HCT116 (cell line): Measurements from ENCODE around the gene NSUN2. TPM values are rescaled to one million over a fixed set of nuclear protein-coding genes. Genes with fewer than 3 reads are reported as not detected.

Experiments used
- ATAC-seq: fragments of 200-7000 bp; cut with Tn5 transposase; 2 replicates; pipeline ENCODE4 v1.9.1; 2020; ENCODE audit warnings: mild to moderate bottlenecking, moderate library complexity
- BruUV-seq: library from RNA; stranded (reverse); fragments of 400-500 nt; replicated peaks from 2 replicates; lab custom pipeline; 2021; lab: Mats Ljungman, UMichigan
- CTCF ChIA-PET: fragments of 300-600 bp; sonication (Branson Sonifier 250); formaldehyde crosslinking; loops from one replicate; lab custom pipeline; 2021; ENCODE audit warnings: antibody characterized with exemption; lab: Charles Lee
- POLR2A ChIA-PET: fragments of 300-600, 350-600 bp; sonication (Branson Sonifier 250); formaldehyde crosslinking; loops from one replicate; lab custom pipeline; 2021; ENCODE audit warnings: antibody characterized with exemption; lab: Charles Lee
- RAD21 ChIA-PET, 2 experiments: fragments of 300-600 bp; sonication (Branson Sonifier 250); formaldehyde crosslinking; loops; one replicate each; lab custom pipeline; 2023; ENCODE audit warnings: low total read pairs in 2 of 2; ENCODE audit not compliant: uncharacterized antibody in 2 of 2, unreplicated experiment in 2 of 2, low non-redundant PET in 1 of 2; lab: Charles Lee
- DNase-seq: peaks from one replicate; pipeline ENCODE4 v3.0.0-alpha.2; 2010; ENCODE audit warnings: low read depth, low spot score
- H2AFZ ChIP-seq: fragments of 200-600 bp; shearing (Covaris generic), sonication (generic); 2 replicates; pipeline ENCODE4 v1.6.1; 2017; ENCODE audit warnings: low read depth, mixed run types, mixed read lengths, antibody characterized with exemption, low read length; ENCODE audit not compliant: poor library complexity, severe bottlenecking
- H3K27ac ChIP-seq: 2 replicates; pipeline ENCODE4 v1.5.1; 2012; ENCODE audit warnings: low read depth, low read length
- H3K27me3 ChIP-seq: fragments of 200-600 bp; sonication (generic); 2 replicates; pipeline ENCODE4 v1.6.1; 2016; ENCODE audit warnings: mixed run types, low read length, mixed read lengths; ENCODE audit not compliant: insufficient read depth
- H3K36me3 ChIP-seq, 2 experiments: fragments of 200-500 bp in 1 of 2; fragments of 200-600 bp in 1 of 2; sonication (Bioruptor generic) in 1 of 2; sonication (generic) in 1 of 2; 2 replicates each; pipeline versions ENCODE4 v1.5.1 to v1.6.1; 2014 to 2016; ENCODE audit warnings: low read length in 2 of 2, inconsistent platforms in 1 of 2, mixed read lengths in 1 of 2, mixed run types in 1 of 2; ENCODE audit not compliant: insufficient read depth in 2 of 2, control insufficient read depth in 1 of 2
- H3K4me1 ChIP-seq, 2 experiments: fragments of 200-600 bp in 1 of 2; sonication (generic) in 1 of 2; 2 replicates each; pipeline versions ENCODE4 v1.5.1 to v1.6.1; 2012 to 2017; ENCODE audit warnings: low read length in 2 of 2, inconsistent platforms in 1 of 2, mild to moderate bottlenecking in 1 of 2, mixed read lengths in 1 of 2, mixed run types in 1 of 2, moderate library complexity in 1 of 2; ENCODE audit not compliant: insufficient read depth in 2 of 2, control insufficient read depth in 1 of 2
- H3K4me2 ChIP-seq: fragments of 200-600 bp; sonication (generic); 2 replicates; pipeline ENCODE4 v1.6.1; 2017; ENCODE audit warnings: mixed run types, low read length, mixed read lengths
- H3K4me3 ChIP-seq, 2 experiments: fragments of 200-600 bp in 1 of 2; sonication (generic) in 1 of 2; replicated peaks in 1 of 2; 2 replicates each; pipeline ENCODE4 v1.5.1; 2011 to 2016; ENCODE audit warnings: low read length in 2 of 2, control low read depth in 1 of 2, low read depth in 1 of 2, mild to moderate bottlenecking in 1 of 2, mixed read lengths in 1 of 2, mixed run types in 1 of 2
- H3K79me2 ChIP-seq: fragments of 200-600 bp; sonication (generic); 2 replicates; pipeline ENCODE4 v1.6.1; 2017; ENCODE audit warnings: mild to moderate bottlenecking, mixed run types, low read length, moderate library complexity, mixed read lengths; ENCODE audit not compliant: insufficient read depth
- H3K9ac ChIP-seq: fragments of 200-600 bp; sonication (generic); 2 replicates; pipeline ENCODE4 v1.6.1; 2016; ENCODE audit warnings: low read length, mixed read lengths
- H3K9me2 ChIP-seq: fragments of 200-600 bp; sonication (generic), shearing (Covaris generic); 2 replicates; pipeline ENCODE4 v1.6.1; 2017; ENCODE audit warnings: mixed run types, mild to moderate bottlenecking, moderate library complexity; ENCODE audit not compliant: insufficient read depth
- H3K9me3 ChIP-seq, 2 experiments: fragments of 200-500 bp in 1 of 2; fragments of 200-600 bp in 1 of 2; sonication (Bioruptor generic) in 1 of 2; sonication (generic) in 1 of 2; 2 replicates each; pipeline ENCODE4 v1.6.1; 2014 to 2017; ENCODE audit warnings: low read length in 2 of 2, mixed read lengths in 2 of 2, inconsistent platforms in 1 of 2, low read depth in 1 of 2, mild to moderate bottlenecking in 1 of 2, mixed run types in 1 of 2, moderate library complexity in 1 of 2; ENCODE audit not compliant: control insufficient read depth in 1 of 2, insufficient read depth in 1 of 2
- H4K20me1 ChIP-seq: fragments of 200-600 bp; sonication (generic), shearing (Covaris generic); 2 replicates; pipeline ENCODE4 v1.6.1; 2017; ENCODE audit warnings: mixed run types, mild to moderate bottlenecking, moderate library complexity; ENCODE audit not compliant: insufficient read depth
- CEBPB ChIP-seq: IDR thresholded peaks from 2 replicates; pipeline ENCODE4 v1.6.1; 2012; ENCODE audit warnings: low read depth
- EGR1 ChIP-seq: IDR thresholded peaks from 2 replicates; pipeline ENCODE4 v1.6.1; 2012; ENCODE audit warnings: low read depth
- EZH2 ChIP-seq: fragments of 200-600 bp; sonication (generic); IDR thresholded peaks from 2 replicates; pipeline ENCODE4 v1.6.1; 2017; ENCODE audit warnings: antibody characterized with exemption, mixed run types
- EZH2phosphoT487 ChIP-seq: fragments of 200-600 bp; IDR thresholded peaks from 2 replicates; pipeline ENCODE4 v1.6.1; 2018; ENCODE audit warnings: antibody characterized with exemption, borderline replicate concordance
- FOSL1 ChIP-seq: IDR thresholded peaks from 2 replicates; pipeline ENCODE4 v1.6.1; 2012; ENCODE audit warnings: low read depth
- JUND ChIP-seq: IDR thresholded peaks from 2 replicates; pipeline ENCODE4 v1.6.1; 2012
- MAX ChIP-seq: IDR thresholded peaks from 2 replicates; pipeline ENCODE4 v1.6.1; 2012
- POLR2A ChIP-seq: IDR thresholded peaks from 2 replicates; pipeline ENCODE4 v1.7.0; 2011; ENCODE audit warnings: borderline replicate concordance; ENCODE audit not compliant: insufficient read depth, insufficient read length; ENCODE audit errors: extremely low read depth
- POLR2AphosphoS5 ChIP-seq: IDR thresholded peaks from 2 replicates; pipeline ENCODE4 v1.6.1; 2011; ENCODE audit warnings: mild to moderate bottlenecking, low read depth, low read length, moderate library complexity
- REST ChIP-seq: IDR thresholded peaks from 2 replicates; pipeline ENCODE4 v1.6.1; 2012; ENCODE audit warnings: low read depth
- SIN3A ChIP-seq: IDR thresholded peaks from 2 replicates; pipeline ENCODE4 v1.6.1; 2012; ENCODE audit warnings: low read depth
- SP1 ChIP-seq: IDR thresholded peaks from 2 replicates; pipeline ENCODE4 v1.6.1; 2012; ENCODE audit warnings: low read depth
- SRF ChIP-seq: IDR thresholded peaks from 2 replicates; pipeline ENCODE4 v1.6.1; 2012; ENCODE audit warnings: low read depth
- TCF7L2 ChIP-seq: IDR thresholded peaks from 2 replicates; pipeline ENCODE4 v1.7.0; 2011; ENCODE audit warnings: borderline replicate concordance, inconsistent platforms; ENCODE audit not compliant: insufficient read depth, insufficient read length; ENCODE audit errors: extremely low read depth
- ZBTB33 ChIP-seq: IDR thresholded peaks from 2 replicates; pipeline ENCODE4 v1.6.1; 2011; ENCODE audit warnings: mild to moderate bottlenecking, low read length, moderate library complexity; ENCODE audit not compliant: insufficient replicate concordance; ENCODE audit errors: extremely low read depth
- intact Hi-C: fragments of 100-400 bp; cut with micrococcal nuclease; formaldehyde crosslinking; loops from 2 replicates; pipeline ENCODE4 v1.10.0; 2022
- total RNA-seq: library from RNA; stranded (reverse); gene quantifications from one replicate; pipeline ENCODE4 v1.2.1, GENCODE V29; 2021; ENCODE audit not compliant: unreplicated experiment
- TF ChIP-seq, protein P1 (sequence below): IDR thresholded peaks from 2 replicates; pipeline ENCODE4 v1.6.1; 2012

The NSUN2 gene
- total RNA-seq, 1 experiment from 2014 or later, result 101 TPM

DNA sequence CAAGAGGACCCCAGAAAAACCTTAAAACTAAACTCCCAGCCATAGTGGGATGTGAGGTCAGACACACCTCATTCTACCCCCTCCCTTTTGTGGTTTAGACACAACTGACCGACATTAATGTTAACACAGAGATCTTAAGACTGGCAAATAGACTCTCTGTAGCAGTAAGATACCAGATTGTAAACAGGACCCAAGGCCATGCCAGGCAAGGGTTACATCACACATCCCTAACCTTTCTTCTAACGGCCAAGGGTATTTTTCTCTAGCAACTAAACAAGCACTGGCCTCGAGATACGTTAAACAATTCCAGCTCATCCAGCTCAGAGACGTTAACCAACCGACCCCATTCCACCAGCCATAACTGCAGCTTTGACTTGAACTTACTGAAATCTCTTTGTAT is 38.8 kb downstream of the NSUN2 start (continued):
- TF ChIP-seq EZH2 (no peak), FOSL1 (no peak)

DNA sequence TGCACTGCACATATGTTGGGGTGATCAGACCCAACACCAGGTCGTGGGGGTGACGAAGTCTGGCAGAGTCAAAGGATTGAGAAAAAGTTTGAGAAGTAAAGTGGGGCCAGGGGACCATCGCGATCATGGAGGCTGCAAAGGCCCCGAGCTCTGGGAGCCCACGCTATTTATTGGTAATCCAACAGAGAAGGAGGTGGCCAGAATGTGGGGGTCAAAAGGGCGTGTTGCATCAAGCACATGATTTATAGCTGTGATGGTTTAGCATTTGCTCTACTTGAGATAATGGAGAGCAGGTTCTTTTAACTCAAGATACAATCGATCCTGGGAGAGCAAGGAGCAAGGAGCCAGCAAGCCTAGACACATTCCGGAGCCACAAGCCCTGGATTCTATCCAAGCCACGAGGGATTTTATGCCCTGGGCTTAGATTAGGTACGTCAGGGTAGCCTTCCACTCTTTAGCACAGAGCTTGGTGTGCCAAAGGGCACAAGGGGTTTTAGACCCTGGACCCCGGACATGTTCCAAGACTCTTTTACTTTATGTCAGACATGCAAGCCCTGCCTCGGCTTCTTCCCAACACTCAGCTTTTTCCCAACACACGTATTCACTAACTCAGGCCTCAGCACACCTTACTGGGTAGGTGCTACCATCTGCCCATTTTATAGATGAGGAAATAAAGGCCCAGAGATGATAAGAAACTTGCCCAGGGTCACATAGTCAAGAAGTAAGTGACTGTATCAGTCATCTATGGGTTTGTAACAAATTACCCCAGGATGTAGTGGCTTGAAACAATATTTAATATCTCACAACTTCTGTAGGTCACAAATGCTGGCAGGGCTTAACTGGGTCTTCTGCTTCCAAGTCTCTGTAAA is 39.5 kb downstream of the NSUN2 start:
- TF ChIP-seq REST (no peak), JUND (no peak), EZH2phosphoT487 (no peak), EGR1 (no peak), POLR2A (no peak), SIN3A (no peak), SP1 (no peak), POLR2AphosphoS5 (no peak), MAX (no peak), CEBPB (no peak), TCF7L2 (no peak), SRF (no peak), ZBTB33 (no peak), FOSL1 (no peak), EZH2 (no peak)
- TF ChIP-seq, protein P1, sequence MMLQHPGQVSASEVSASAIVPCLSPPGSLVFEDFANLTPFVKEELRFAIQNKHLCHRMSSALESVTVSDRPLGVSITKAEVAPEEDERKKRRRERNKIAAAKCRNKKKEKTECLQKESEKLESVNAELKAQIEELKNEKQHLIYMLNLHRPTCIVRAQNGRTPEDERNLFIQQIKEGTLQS, result no peak
- Histone ChIP-seq H3K4me2 (no peak overlapping the region), H2AFZ (no peak overlapping the region), H3K36me3 (peaks cover 3% of the 10 kb centered on the region in 2 experiments; a peak in 3 of 4 replicates), H3K9ac (no peak overlapping the region), H3K27me3 (no peaks in the 10 kb centered on the region), H3K4me3 (no peak overlapping the region), H3K9me3 (no peaks in the 10 kb centered on the region), H4K20me1 (no peaks in the 10 kb centered on the region; the same call in 1 of the 2 replicates), H3K27ac (no peak overlapping the region), H3K9me2 (no peaks in the 10 kb centered on the region), H3K4me1 (no peaks in the 10 kb centered on the region), H3K79me2 (no peaks in the 10 kb centered on the region)
- CTCF ChIA-PET, result no interaction called here
- RAD21 ChIA-PET, result no interaction called here
- intact Hi-C loops, result no loop called here
- no peak for DNase-seq
- no peak for ATAC-seq
- POLR2A ChIA-PET, result no interaction called here
- BruUV-seq, result no TSS peak
